SKM-1 treated with dmso at 0.1 percent for 144 hours (cell line): ENCODE measurements around the gene FAP.

Source experiments
- DNase-seq: peaks from one replicate; lab custom pipeline; 2025; ENCODE audit not compliant: unreplicated experiment; lab: John Stamatoyannopoulos, UW

FAP gene

DNA sequence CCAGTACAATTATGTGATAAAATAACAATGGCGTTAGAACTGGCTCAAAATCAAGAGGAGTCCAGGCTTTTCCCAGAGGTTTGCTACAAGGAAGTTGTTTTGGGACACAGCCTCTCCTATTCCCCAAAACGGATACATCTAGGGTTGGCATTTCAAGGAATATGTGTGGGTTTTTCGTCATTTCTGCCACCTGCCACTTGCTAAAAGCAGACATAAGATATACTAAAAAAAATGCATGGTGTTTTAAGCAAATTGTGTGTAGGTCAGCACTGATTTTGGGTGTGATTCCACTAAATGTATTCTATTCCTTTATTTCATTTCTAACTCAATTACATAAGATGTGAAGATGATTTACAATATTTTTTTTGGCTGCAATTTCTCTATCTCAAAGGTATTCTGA, 54.8 kb downstream of the FAP start:
- DNase-seq, result no peak

- no peak for DNase-seq
These were observed 57.6 kb downstream of the FAP start for GRCh38 chr2:162185541-162186232.

GRCh38 chr2:162184821-162185450, 58.3 kb downstream of the FAP start:
- no peak for DNase-seq

- DNase-seq, result no peak
These were observed 58.9 kb downstream of the FAP start for GRCh38 chr2:162184359-162184758.

- DNase-seq, result no peak
These were observed 60.9 kb downstream of the FAP start for GRCh38 chr2:162182395-162182794.

- no peak for DNase-seq
These were observed 65.9 kb downstream of the FAP start for GRCh38 chr2:162177301-162177700.

DNA sequence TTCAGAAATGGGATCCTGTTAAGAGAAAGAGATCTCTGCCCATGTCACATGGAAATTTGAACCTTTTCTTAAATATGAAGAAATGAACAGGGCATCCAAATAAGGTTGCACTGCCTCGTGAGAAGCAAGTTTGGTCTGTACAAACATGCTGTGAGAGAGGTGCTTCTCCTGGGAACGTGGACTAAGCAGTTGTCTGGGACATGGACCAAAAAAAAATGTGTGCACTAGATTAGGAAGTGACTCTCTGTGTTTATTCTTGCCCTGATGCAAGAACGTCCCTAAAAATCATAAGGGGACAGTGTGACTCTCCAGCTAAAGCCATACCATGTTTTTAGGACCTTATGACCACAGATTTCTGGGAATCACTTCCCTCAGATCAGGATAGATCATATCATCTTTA, 67.5 kb downstream of the FAP start:
- DNase-seq, result no peak

DNA sequence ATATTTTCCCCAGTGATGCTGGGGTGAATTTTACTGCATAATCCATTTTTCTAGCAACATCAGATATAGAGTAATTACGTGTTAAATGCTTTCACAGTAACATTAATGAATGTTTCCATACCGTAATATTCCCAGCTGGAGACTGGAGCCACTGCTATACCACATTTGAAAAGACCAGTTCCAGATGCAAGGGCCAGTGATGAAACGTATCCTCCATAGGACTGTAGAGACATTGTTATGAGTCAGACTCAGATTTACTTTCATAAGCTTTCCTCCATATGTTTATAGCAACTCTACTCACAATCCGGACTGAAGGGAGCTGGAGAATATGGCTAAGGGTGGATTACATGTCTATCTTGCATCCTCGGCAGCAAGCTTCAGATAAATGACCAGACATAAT, 68.5 kb downstream of the FAP start:
- no peak for DNase-seq

DNA sequence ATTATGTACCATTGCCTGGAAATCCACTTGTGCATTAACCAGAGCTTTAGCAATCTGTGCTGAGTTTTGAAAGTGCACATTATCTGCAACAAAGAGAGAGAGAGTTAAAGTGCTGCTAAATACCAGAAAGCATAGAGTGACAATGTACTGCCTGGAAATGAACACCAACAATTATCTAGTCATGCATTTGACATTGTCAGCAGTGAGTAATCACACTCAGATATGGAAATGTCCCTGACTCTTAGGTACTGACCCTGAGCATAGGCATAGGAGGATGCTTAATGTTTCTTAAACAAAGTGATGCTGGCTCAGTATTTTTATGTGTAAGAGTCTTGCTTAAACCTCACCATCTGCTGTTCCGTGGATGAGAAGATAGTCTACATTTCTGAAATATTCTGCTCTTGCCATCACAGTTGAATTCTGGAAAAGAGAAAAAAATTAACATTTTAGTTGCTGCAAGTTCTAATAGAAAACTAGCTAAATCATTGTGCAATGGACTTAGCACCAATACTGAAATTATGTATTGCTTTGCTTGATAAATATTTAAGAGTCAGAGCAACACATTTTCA, 70.4 kb downstream of the FAP start:
- DNase-seq, result no peak

GRCh38 chr2:162166745-162167144, 76.5 kb downstream of the FAP start:
- DNase-seq, result no peak

DNA sequence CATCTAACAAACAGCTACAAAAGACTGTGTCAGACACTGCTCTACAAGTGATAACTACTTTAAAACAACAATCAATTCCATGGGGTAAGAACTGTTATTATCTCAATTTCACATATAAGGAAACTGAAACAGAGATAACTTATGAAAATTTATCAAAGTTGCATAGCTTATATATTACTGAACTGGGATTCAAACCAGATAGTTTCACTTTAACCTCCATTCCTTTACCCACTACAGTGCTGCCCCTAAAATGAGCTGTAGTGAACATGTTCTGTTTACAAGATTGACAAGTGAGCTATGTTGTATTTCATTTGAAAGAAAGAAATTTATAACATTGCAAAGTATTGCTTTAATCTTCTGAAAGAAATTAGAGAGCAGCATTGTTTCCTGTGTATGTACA, 77.1 kb downstream of the FAP start:
- no peak for DNase-seq

DNA sequence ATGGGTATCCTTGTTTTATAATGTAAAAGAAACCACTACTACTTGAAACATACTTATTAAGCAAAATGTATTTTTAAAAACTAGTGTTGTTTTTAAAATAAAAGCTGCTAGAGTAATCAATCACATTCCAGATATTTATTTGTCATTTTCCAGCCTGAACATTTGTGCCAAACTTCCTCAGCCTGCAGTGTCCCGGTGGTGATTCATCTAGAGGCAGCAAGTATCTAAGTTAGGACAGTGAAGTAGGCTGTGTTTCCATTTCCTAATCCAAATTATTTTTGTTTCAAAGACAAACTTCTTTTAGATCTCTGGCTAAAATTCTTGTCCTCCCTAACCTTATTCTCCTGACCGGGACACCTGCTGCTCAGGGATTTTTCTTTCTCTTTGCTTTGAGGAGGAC, 78.4 kb downstream of the FAP start:
- no peak for DNase-seq

DNA sequence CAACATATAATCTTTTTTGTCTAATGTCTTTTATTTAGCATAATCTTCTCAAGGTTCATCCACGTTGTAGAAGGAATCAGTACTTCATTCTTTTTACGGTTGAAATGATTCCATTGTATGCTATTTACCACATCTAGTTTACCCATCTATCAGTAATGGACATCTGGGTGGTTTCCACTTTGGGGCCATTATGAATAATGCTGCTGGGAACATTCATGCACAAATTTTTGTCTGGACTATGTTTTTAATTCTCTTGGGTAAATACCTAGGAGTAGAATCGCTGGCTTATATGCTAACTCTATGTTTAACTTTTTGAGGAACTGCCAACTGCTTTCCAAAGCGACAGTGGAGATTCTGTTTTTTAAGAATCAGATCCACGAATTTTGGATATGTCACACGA, 83.8 kb downstream of the FAP start:
- no peak for DNase-seq

DNA sequence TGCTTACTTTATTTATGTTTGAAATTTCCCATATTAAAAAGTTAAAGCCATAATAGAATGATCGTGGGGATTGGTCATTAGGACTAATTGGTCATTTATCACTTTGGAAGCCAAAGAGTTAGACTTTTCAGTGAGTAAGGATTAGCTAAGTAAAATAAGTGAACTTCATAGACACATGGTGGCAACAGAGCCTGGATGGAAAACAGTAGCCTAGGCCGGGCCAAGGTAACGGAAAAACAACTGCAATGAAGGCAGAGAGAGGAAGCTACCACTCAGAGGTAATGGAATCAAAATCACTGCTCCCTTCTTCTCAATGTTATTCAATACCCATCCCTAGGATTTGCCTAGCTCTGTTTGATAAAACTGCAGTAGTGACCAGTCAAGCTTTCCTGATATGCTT, 87.1 kb downstream of the FAP start:
- DNase-seq, result no peak

DNA sequence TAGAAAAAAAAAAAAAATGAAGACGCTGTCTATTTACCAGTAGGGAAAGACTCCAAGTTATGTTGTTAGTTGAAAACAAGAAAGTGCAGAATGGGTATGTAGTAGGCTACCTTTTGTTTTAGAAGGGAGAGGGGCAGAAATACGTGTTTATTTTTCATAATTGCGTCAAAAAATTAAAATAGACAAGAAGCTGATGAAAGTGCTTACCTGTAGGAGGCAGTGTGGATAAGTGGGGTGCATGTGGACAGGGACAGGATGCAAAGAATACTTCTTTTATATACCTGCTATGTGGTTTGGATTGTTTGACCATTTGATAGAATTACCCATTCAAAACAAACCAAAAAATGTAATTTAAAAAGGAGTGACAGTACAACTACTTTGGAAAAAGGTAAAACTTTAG, 88.2 kb downstream of the FAP start:
- no peak for DNase-seq

GRCh38 chr2:162153608-162154224, 89.5 kb downstream of the FAP start:
- peak; percentile 47 for DNase-seq

DNA sequence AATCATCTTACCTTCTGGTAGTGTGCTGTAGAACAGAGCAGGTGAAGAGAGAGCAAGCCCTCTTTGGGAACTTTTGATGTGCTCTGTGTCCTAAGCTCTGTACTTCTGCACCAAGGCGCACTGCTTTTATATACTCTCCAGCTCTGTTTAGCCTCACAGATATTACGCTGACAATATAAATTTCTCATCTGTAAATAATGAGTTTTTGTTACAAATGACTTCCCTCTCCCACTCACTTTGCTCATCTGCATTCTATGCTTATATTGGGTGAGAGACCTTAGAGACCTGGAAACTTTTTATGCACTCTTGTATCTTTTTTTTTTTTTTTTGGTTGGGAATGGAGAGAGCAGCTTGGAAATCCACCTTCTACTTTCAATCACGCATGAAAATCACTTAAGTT, 91.1 kb downstream of the FAP start, which contains the start of gene GCG:
GCG (minus strand) TSS at position 101 of the 400 bp plus-strand sequence. CDS start 3,069 bp downstream, outside the sequence.
- DNase-seq, result no peak

DNA sequence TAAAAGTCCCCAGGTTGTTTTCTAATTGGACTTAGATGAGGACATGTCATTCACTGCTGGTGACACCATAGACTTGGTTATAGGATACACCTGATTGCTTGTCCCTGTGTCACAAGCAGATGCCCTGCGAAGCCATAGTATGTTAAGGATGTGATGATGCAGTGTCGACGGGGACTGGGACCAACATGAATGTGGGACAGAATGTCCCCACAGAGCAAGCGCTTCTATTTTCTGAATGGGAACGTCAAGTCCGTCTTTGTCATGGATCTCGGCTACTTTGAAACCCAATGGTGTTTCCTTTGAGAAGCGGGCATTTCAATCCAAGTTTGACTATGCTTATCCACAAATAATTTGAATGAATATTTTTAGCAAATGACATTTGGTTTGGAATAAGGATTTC, 93.3 kb downstream of the FAP start:
- no peak for DNase-seq

DNA sequence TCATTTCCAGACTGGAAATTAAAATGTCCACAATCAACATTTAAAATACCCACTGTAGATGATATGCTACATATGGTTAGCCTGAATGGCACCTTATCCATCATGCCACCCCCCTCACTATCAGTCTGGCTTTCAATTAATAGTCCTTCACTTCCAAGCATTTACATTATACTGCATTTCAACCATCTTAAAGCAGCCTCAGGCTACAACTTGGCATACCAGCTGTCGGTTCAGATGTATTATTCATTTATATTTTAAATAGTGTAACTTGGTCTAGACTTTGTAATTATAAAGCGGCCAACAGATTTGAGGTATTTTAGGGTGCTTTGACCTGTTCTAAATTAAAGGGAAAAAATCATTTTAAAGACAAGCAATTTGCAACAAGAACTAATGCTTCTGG, 93.8 kb downstream of the FAP start:
- DNase-seq, result no peak

- DNase-seq, result no peak
These were observed 94.3 kb downstream of the FAP start for GRCh38 chr2:162148956-162149355.

GRCh38 chr2:162143969-162144368, 99.3 kb downstream of the FAP start:
- no peak for DNase-seq

DNA sequence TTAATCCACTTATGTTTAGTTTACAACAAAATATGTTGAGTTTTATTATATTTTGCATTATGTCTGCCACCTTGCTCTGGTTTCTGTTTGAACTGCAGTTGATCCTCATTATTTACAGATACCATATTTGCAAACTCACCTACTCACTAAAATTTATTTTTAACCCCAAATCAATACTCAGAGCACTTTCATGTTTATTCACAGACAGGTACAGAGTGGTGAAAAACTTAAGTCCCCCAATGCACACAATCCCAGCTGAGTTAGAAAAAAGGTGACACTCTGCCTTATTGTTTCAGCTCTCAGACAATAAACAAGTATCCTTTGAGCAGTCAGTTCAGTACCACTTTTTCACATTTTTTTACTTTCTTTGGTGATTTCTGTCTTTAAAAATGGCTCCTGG, 104.9 kb downstream of the FAP start:
- no peak for DNase-seq
